ENCODE results near the gene HS3ST5. TPM values are rescaled to one million over a fixed set of nuclear protein-coding genes. Genes with fewer than 3 reads are reported as not detected.

The HS3ST5 gene
- total RNA-seq, 2 donors from 2014 or later, result 0.34 TPM; not detected in 1

GRCh38 chr6:114158838-114159694 is 183.8 kb downstream of the HS3ST5 start:
- WGBS, result 52% methylated on average over 2 of the region's 2 CpGs

GRCh38 chr6:114158411-114158810 is 184.4 kb downstream of the HS3ST5 start:
- H3K9me3 ChIP-seq, result no peaks in the 10 kb centered on the region
- no peak overlapping the region for H3K4me3 ChIP-seq
- intact Hi-C loops (cut with DNase I), result no loop called here
- no peaks in the 10 kb centered on the region for H3K36me3 ChIP-seq
- TF ChIP-seq POLR2A (IDR thresholded peaks at IDR 0.05), result no peak
- no peak for TF ChIP-seq POLR2AphosphoS5 (IDR thresholded peaks at IDR 0.05)
- no peak for TF ChIP-seq CTCF (IDR thresholded peaks at IDR 0.05)
- 87% methylated on average over 1 of the region's 1 CpG for WGBS
- DNase-seq (ENCODE audit: low spot score), result no peak
- no peaks in the 10 kb centered on the region for H3K27me3 ChIP-seq (replicated peaks; ENCODE audit: insufficient read depth)
- H3K27ac ChIP-seq, result no peak overlapping the region
- no peaks in the 10 kb centered on the region for H3K4me1 ChIP-seq (replicated peaks)

More at GRCh38 chr6:114158838-114159694, 183.8 kb downstream of the HS3ST5 start:
- DNase-seq (ENCODE audit: low spot score), result no peak
- no peak for TF ChIP-seq CTCF (IDR thresholded peaks at IDR 0.05)
- TF ChIP-seq POLR2AphosphoS5 (IDR thresholded peaks at IDR 0.05), result no peak
- no peak for TF ChIP-seq POLR2A (IDR thresholded peaks at IDR 0.05)
- Histone ChIP-seq H3K27ac (no peak overlapping the region), H3K4me1 (replicated peaks) (no peaks in the 10 kb centered on the region), H3K9me3 (no peaks in the 10 kb centered on the region), H3K27me3 (replicated peaks; ENCODE audit: insufficient read depth) (no peaks in the 10 kb centered on the region), H3K36me3 (no peaks in the 10 kb centered on the region), H3K4me3 (no peak overlapping the region)
- intact Hi-C loops (cut with DNase I), result no loop called here

- Histone ChIP-seq H3K27me3 (replicated peaks; ENCODE audit: insufficient read depth) (no peaks in the 10 kb centered on the region), H3K27ac (no peak overlapping the region), H3K36me3 (no peaks in the 10 kb centered on the region), H3K4me3 (no peak overlapping the region), H3K9me3 (no peaks in the 10 kb centered on the region), H3K4me1 (replicated peaks) (no peaks in the 10 kb centered on the region)
- intact Hi-C loops (cut with DNase I), result no loop called here
- TF ChIP-seq CTCF (IDR thresholded peaks at IDR 0.05) (no peak), POLR2AphosphoS5 (IDR thresholded peaks at IDR 0.05) (no peak), POLR2A (IDR thresholded peaks at IDR 0.05) (no peak)
- no peak for DNase-seq (ENCODE audit: low spot score)
- 68% methylated on average over 2 of the region's 2 CpGs for WGBS
Measured at GRCh38 chr6:114157848-114158247, 185.0 kb downstream of the HS3ST5 start.

GRCh38 chr6:114155763-114156162 is 187.1 kb downstream of the HS3ST5 start:
- 60% methylated on average over 3 of the region's 3 CpGs for WGBS
- intact Hi-C loops (cut with DNase I), result no loop called here

More at GRCh38 chr6:114155763-114156162, 187.1 kb downstream of the HS3ST5 start:
- Histone ChIP-seq H3K36me3 (no peaks in the 10 kb centered on the region), H3K9me3 (no peaks in the 10 kb centered on the region), H3K4me3 (no peak overlapping the region), H3K27ac (no peak overlapping the region), H3K4me1 (replicated peaks) (no peaks in the 10 kb centered on the region), H3K27me3 (replicated peaks; ENCODE audit: insufficient read depth) (no peaks in the 10 kb centered on the region)
- DNase-seq (ENCODE audit: low spot score), result no peak
- TF ChIP-seq POLR2A (IDR thresholded peaks at IDR 0.05), result no peak
- no peak for TF ChIP-seq CTCF (IDR thresholded peaks at IDR 0.05)
- no peak for TF ChIP-seq POLR2AphosphoS5 (IDR thresholded peaks at IDR 0.05)

Data from prostate gland (tissue), 2 donors.